NCI-H146 treated with DMSO at 0.1 percent for 48 hours (cell line): ENCODE measurements around the gene PLEK.
"Not testable (repeated sequence)": the region's sequence is repeated elsewhere in the genome, so short reads cannot be mapped to it uniquely, and the experiment has no call there.

Source experiments
- DNase-seq: peaks from one replicate; lab custom pipeline; 2025; ENCODE audit not compliant: unreplicated experiment; lab: John Stamatoyannopoulos, UW

The PLEK gene, protein sequence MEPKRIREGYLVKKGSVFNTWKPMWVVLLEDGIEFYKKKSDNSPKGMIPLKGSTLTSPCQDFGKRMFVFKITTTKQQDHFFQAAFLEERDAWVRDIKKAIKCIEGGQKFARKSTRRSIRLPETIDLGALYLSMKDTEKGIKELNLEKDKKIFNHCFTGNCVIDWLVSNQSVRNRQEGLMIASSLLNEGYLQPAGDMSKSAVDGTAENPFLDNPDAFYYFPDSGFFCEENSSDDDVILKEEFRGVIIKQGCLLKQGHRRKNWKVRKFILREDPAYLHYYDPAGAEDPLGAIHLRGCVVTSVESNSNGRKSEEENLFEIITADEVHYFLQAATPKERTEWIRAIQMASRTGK

DNA sequence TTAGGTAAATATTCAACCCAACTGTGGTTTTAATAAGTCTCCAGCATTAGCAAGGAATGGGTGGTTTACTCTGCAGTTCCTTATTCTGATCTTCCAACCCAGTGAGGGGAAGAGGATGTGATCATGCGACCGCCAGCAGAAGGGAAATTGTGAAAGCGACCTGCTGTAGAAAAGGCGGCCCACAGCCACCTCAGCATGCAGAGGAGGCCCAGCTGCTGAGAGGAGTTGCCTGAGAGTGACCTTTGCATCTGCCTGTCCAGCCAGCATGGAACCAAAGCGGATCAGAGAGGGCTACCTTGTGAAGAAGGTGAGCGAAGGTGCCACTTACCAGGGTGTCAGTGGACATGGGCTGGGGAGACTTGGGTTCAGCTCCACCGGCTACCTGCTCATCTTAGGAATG is at the start of gene PLEK:
Gene PLEK, plus strand, starts transcription at position 196 of the 400 bp plus-strand sequence. Its CDS starts 70 bp downstream, at position 266.
- DNase-seq: no peak

DNA sequence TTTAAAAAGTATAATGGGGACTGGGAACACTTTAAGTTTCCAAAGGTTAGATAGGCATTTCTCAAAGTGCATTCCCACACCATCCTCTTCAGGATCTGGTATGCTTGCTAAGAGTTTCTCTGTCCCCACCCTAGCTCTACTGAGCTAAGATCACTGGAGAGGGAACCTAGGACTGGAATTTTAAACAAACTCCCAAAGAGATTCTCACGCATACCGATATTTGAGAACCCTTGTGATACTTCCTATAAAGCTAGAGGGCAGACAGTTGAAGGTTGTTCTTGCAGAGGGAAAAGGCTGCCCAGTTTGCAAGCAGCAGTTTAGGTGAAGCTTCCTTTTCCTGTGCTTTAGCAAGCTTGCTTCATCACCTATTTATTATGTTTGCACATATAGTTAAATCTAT is 49.0 kb upstream of the PLEK start:
- DNase-seq: no peak

DNA sequence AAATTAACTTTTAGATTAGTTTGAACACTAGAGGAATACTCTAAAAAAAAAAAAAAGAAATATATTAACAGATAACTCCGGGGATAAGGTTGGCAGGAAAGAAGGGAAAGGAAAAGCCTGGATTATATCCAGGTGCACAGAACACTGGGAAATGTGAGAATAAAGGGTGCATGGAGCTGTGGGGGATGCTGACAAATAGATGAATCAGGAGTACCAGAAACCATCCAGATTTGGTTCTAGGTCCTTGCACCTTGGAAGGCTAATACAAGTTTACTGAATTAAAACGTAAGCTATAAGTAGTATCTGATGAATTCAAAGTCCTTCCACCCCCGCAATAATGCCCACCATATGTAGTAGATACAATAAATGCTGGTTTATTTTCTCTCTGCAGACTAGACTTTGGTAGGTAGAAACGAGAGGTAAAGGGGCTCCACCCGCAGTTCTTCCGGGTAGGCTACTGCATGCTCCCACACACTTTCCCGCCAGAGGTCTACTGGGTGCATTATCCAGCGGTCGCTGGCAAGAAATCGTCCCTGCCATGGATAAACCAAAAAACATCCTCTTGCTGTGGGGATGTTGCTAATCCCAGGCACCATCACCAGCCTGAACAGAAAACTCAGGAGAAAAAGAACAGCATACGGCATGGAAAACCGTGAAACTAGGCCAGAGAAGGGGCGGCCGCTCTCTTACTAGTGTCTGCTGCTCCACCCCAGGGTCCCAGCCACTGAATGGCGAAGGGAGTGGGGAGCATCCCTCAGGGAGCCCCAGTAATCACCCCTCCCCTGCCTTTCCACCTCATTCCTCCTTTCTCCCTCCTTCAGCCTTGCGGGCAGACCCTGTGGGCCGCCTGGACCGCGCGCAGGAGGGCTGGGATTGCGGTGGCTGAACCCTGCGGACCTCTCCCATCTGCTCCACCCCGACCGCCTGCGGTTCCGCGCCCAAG is 46.8 kb upstream of the PLEK start:
- DNase-seq: no peak

DNA sequence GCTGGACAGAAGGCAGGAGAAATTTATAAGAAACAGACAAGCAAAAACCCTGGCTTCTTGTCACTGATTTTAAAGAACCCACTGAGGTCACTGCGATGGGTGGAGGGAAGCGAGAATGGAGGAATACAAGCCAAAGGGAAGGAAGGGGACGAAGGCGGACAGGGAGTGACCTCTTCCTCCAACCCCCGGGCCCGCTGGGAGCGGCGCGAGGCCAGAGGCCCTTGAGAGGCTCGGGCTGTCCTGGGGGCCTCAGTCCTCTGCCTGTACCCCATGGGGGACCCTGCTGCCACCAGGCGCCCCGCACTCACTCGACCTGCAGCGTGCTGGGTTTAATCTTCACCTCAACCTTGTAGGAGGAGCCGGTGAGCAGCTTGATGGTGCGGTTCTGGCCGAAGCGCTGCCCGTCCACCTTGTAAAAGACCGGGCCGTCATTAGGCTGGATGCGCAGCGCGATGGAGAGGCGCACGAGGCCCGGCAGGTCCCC is 46.1 kb upstream of the PLEK start:
- DNase-seq: no peak

DNA sequence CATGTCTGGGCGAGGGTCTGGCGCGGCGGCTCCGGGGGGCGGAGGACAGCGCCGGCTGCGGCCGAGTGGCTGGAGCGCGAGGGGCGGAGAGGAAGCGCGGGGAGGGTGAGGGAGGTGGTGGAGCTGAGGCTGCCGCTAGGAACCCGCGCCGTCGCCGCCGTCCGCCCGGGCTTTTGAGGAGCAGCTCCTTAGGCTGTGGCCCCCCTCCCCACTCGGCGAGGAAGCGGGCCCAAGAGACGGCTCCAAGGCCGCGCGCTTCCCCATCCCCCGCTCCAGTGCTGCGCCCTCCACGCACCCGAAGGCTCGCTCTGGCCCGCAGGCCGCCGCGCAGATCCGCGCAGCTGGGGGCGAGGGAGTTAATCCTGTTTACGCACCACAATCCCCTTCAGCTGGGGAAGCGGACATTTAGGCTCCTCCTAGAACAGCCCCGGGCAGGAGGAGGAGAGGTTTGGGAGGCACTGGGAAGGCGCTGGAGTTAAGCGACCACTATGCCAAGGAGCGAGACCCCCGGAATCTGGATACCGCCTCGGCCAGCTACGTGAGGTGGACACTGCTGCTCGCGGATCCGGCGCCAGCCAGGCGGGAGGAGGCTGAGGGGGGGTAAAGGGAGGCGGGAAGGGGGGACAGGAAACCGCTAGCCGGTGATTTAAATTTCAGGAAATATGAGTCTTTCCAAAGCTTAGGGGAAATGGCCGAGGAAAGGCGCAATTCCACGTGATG is 45.5 kb upstream of the PLEK start, which contains the start of gene CNRIP1:
Gene CNRIP1, minus strand, starts transcription at position 552 of the 720 bp plus-strand sequence. Its CDS starts 549 bp downstream, at position 3.
- DNase-seq: peak; percentile 76

DNA sequence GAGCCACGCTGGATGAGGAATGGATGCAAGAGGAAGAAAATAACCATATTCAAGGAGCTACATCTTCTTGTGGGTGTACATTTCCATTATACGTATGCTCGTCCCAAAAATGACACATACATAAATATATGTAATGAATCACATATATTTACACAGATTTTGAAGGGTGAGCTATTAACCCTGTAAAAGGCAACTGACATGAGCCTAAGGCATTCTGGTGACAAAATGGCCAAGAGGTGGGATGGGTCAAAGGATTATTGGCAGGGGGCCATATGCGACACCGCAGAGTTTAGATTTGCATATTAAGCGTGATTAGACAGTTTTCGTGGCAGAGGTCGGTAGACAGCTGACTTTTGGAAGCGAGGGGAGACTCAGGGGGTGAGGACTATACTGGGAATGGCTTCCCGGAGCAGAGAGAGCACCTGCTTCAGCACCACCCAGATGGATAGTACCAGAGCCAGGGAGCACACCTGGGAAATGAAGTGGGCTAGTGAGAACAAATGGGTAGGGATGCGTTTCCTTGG is 44.9 kb upstream of the PLEK start:
- peak; percentile 62 for DNase-seq

DNA sequence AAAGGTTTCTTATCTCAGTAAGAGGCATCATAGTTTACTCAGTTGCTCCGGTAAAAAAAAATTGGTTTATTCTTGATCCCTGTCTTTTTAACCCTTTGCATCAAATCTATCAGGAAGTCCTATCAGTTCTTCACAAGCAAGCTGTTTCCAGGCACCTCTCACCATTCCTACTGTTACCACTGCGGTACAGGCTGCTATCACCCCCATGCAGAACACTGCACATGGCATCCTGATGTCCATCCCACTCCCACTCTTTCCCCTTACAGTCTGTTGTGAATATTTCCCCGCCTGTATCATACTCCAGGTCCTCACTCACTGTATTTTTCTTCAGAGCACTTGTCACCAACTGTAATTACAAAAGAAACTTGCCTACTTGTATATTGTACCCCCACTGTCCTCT is 40.0 kb upstream of the PLEK start:
- DNase-seq: no peak

DNA sequence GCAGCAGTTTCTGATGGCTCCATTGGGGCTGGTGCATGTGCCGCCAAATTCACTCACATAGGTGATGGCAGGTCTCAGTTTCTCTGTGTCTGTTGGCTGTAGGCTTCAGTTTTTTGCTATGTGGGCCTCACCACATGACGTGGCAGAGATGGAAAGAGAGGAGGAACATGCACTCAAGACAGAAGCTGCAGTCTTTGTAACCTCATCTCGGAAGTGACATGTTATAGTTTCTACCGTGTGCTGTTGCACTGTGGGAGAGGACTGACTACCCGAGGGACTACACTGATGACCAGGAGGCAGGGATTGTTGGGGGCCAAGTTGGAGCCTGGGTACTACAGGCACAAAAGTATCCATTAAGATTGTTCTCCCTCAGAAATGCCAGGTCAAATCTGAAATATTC is 36.2 kb upstream of the PLEK start:
- DNase-seq: no peak

DNA sequence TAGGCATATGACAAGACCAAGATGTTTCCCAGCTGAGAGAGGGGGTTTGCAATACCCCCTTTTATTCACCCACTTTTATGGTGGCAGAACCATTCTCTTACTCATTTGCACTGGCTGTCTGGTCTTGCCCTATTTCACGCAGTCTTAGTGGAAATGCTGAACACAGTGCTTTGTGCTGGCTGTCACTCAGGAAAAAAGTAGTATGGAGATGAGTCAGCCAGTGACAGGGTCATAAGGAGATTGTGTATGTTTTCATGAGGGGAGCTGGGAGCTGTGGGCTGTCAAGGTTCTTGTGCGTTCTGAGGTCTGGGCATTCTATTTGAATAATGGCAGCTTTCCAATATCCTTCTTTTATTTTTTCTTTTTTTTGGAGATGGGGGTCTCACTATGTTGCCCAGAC is 34.4 kb upstream of the PLEK start:
- no peak for DNase-seq

DNA sequence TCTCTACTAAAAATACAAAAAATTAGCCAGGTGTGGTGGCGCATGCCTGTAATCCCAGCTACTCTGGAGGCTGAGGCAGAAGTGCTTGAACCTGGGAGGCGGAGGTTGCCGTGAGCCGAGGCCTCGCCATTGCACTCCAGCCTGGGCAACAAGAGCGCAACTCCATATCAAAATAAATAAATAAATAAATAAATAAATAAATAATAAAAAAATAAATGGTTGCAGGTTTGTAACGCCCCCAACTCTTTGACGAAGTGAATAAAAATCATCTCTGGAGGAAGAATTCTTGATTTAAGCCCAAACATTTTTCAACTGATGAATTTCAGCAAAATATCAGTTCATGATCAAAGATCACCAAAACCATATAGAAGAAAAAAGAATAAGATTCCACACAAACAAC is 32.1 kb upstream of the PLEK start:
- no peak for DNase-seq

DNA sequence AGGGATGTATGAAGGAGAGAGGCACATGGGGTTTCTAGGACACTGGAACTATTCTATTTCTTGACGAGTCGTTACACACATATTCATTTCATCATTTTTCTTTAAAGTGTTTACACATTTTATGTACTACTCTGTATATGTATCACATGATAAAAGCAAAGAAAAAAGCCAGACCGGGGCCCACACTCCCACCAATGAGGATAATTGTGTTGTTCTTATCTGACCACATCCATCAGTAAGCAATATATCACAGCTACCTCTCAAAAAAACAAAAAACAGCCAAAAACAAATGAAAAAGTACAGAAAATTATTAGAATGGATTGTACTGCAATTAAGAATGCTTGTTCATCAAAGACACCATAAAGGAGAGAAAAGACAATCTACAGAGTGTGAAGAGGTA is 31.2 kb upstream of the PLEK start:
- DNase-seq: no peak

DNA sequence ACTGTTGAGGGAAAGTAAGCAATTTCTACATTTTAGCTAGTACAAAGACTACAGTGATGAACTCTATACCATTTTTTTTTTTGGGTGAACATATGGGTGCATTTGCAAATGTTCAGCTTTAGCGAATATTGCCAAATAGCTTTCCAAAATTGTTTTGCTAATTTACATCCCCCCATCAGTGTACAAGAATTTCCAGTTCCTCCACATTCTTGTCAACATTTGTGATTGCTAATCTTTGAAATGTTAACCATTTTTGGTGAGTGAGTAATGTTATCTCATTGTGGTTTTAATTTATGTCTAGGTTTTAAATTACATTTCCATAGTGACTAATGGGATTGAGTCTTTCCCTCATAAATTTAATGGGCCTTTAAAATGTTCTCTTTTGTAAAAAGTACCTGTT is 28.9 kb upstream of the PLEK start:
- no peak for DNase-seq

DNA sequence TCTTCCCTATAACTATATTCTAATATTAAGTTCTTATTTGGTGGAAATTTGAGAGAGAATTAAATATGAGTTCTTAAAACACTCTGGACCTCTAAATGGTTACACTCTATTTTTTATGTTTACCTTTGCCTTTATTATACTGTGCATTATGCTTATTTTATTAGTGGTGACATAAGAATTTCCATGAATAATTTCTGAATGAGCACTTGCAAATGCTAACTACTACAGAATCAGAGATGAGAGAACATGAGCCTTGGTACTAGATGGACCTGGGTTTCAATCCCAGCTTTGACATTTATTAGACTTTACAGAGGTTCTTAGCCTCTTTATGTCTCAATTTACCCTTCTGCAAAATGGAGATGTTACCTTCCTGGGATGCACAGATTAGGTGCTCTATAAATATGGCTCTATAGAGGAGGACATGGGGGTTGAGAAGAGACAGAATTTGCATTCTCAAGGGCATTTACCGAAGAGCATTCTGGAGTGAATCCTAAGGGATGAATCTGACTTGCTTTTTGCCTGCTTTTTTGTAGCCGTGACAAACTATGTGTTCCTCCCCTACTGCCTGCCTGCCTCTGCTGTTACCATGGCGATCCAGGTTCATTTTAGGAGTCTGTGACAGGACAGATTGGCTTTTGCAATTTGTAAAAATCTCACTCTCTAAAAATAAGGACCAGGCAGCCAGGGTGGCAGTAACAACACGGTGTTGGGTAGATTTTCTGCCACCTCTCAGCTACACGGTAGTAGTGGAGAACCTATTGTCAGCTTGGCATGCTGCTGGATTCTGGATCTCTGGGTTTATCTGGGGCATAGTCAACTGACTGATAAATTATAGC is 24.6 kb upstream of the PLEK start:
- DNase-seq: no peak

DNA sequence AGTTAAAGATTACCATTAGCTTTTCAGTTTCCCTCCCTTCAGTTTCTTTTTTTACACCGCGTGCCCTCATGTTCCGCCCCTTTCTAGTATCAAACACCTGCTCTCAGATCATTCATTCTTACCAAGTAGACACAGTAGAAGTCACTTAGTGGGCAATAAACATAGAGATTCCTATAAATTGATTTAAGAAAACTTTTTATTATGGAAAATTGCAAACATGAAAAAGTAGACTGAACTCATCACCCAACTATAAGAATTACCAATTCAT is 24.1 kb upstream of the PLEK start:
- DNase-seq: no peak

DNA sequence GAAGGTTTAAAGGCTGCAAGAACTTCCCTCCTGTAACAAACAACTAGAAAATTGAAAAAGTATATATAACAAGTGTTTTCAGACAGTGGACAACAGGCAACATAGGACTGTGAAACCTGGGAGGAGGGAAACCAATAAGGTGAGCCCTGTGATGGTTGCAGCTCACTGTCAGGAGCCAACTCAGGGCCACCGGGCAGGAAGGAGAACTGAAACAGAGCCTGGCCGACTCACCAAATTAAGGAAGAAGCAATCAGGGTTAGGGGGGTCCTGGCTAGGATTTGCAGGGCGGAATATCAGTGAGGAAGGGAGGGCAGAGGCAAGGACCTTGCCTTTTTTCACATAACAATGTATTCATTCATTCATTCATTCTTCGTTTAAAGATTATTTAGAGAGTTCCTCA is 23.5 kb upstream of the PLEK start:
- DNase-seq: no peak

DNA sequence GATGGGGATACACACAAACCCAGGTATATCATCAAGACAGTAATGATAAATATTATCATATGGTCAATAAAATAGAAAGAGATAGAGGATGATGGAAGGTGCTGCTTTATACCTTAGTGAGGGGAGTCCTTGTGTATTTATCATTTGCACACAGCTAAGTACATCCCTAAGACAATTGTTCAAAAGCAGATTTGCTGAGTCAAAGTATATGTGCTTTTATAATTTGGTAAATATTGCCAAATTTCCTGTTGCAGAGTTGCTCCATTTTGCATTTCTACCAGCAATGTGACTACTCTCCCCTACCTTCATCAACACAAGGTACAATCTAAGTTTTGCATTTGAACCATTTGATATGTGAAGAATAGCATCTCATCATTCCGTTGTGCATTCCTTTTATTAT is 22.6 kb upstream of the PLEK start:
- no peak for DNase-seq

DNA sequence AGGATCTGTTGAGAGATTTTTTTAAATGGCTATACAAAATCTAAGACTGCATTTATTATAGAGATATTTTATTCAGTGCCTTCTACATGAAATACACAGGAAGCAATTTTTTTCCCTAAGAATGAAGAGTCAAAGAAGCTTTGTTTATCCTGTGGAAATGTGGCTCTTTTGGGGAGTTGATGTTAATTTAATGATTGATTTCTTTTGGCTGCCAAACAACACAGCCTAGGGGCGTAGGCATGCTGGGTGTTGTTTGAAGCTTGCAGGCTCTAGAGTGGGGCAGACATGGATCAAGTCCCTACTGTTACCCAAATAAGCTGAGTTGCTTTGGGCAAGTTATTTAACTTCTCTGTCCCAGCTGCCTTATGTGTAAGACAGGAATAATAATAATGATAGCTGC is 21.1 kb upstream of the PLEK start:
- no peak for DNase-seq

DNA sequence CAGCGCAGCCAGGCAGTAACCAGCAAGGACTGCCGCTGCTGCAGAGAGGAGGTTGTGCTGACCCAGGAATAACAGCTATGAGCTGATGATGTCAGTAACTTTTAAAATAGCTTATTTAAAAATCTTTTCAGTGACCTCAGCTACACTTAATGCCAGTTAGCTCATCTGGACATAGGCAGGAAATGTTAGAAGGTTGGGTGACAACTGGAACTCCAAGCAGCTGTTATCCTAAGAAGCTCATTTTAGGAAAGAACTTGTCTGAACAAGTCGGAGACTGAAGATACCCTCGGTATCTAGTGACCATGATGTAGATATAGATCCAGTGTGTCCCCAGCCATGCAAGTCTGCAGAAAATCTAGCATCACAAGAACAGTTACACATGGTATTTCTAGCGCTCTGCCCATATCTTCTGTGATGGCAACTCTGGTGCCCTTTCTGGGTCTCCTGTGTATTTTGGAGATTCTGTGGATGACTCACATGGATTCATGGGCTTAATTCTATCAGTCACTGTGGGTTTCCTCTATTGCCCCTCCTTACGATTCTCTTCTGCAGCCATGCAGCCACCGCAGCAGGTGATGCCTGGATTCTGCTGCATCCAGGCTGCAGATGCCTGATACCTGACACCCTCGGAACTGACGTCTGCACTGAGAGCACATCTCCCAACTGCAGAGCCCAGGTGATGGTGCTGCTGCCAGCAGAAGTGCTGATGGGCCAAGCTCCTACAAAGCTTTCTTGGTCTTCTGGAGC is 19.8 kb upstream of the PLEK start:
- DNase-seq: no peak

DNA sequence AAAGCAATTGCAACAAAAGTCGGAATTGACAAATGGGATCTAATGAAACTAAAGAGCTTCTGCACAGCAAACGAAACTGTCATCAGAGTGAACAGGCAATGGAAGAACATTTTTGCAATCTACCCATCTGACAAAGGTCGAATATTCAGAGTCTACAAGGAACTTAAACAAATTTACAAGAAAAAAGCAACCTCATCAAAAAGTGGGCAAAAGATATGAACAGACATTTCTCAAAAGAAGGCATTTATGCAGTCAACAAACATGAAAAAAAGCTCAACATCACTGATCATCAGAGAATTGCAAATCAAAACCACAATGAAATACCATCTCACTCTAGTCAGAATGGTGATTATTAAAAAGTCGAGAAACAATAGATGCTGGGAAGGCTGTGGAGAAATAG is 16.0 kb upstream of the PLEK start:
- not testable (repeated sequence) for DNase-seq

DNA sequence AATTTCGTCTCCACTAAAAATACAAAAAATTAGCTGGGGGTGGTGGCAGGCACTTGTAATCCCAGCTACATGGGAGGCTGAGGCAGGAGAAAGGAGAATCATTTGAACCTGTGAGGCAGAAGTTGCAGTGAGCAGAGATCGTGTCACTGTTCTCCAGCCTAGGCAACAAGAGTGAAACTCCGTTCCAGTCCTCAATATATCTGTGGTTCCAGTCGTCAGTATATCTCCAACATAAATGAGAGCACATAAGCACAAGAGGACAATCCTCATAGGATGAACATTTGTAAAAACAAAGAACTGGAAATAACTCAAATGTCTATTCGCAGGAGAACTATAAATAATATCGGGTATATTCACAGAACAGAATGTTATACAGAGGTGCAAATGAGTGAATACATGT is 13.1 kb upstream of the PLEK start:
- DNase-seq: no peak
